ENCODE results near the gene DENND2C.

GRCh38 chr1:114623364-114623763, 46.5 kb downstream of the DENND2C start:
- TF ChIP-seq CTCF (IDR thresholded peaks at IDR 0.05; ENCODE audit: insufficient read depth, low read depth, low read length), result no peak
- no peak for TF ChIP-seq EZH2 (IDR thresholded peaks at IDR 0.05; ENCODE audit: insufficient read depth, low read length)
